ENCODE measurements around the gene RAET1L.
"Not testable (repeated sequence)": the region's sequence is repeated elsewhere in the genome, so short reads cannot be mapped to it uniquely, and the experiment has no call there.

The RAET1L gene

DNA sequence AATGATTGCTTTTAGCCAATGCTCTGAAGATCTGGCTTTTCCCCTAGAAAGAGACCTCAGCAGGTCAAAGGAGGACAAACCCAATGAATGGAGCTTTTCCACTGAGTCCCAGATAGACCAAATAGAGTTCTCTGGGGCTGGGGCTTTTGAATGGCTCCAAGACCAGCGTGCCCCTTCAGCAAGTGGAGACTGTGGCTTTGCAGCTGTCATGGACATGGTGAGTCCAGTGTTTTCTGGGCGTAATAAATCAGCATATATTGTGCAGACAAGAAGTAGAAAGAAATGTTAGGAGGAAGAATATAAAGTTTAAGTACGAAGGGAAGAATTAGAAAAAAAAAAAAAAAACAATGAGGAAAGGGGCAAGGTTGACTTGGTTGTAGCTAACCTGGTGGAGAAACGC lies 33.5 kb downstream of the RAET1L start:
- DNase-seq (ENCODE audit: low spot score), result no peak

DNA sequence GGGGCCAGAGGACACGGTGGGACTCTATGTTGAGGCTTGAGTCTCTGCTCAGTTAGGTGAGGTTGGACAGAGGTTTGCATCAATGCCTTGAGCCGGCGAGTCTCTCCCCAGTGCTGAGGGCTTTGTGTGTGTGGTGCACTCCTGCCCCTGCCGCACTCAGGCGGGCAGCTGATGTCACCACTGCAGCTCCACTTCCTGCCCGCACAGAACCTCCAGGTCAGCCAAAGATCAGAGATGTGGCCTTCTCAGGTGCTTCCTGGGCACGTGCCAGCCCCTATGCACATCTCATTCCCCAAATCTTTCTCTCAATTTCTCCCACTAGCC lies 33.9 kb downstream of the RAET1L start:
- DNase-seq (ENCODE audit: low spot score), result not testable (repeated sequence)

DNA sequence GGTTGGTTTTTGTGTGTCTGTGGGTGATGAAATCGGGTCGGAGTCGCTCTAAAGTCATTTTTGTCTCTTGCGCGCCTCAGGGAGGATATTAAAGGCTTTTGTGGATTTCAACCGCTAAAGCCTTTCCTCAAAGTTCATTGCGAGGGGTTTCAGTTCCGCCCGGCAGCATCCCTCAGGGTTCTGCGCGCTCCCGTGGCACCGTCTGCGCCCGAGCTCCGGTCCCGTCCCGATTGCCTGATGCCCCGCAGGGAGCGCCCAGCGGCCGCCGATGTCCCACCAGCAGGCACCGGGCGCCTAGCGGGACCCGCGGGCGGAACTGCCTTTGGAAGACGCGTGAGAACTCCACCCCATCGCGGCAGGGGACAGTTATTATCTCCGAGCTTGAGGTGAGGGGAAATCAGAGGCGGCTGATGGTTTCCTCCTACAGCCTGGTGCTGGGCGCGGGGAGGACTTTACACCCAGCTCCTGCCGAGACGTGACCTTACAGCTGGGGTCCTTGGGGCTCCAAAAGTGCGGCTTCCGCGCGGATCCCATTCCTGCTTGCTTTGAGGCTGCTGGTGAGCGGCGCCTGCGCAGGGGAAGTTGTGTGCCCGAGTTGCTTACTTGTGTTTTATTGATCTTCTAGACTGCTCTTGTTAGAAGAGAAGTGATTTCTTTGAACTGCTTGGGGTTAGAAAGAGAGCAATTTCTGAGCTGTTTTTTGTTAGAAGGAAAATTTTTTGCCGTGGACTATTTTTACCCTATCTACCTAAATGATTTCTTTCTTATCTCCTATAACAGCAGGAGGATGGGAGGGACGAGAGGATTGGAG lies 34.5 kb downstream of the RAET1L start:
- no peak for DNase-seq (ENCODE audit: low spot score)

DNA sequence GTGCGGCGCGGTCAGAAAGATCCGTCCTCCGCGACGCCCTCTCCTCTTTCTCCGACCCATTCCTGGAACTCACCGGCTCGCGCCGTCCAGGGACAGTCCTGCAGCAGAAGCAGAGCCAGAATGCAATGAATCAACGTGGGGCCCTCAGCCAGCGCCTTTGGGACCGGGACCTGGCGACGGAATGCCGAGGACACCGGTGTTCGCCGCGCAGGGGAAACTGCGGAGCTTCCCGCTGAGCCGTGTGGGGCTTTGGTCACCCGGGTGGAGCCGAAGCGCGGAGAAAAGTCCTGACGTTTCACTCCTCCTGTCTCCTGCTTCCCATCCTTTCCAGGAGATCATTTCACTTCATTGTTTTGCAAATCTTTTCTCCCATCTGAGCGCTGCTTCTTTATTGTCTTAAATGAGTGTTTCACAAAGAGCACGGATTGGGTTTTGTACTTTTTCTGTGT lies 35.1 kb downstream of the RAET1L start:
- no peak for DNase-seq (ENCODE audit: low spot score)

DNA sequence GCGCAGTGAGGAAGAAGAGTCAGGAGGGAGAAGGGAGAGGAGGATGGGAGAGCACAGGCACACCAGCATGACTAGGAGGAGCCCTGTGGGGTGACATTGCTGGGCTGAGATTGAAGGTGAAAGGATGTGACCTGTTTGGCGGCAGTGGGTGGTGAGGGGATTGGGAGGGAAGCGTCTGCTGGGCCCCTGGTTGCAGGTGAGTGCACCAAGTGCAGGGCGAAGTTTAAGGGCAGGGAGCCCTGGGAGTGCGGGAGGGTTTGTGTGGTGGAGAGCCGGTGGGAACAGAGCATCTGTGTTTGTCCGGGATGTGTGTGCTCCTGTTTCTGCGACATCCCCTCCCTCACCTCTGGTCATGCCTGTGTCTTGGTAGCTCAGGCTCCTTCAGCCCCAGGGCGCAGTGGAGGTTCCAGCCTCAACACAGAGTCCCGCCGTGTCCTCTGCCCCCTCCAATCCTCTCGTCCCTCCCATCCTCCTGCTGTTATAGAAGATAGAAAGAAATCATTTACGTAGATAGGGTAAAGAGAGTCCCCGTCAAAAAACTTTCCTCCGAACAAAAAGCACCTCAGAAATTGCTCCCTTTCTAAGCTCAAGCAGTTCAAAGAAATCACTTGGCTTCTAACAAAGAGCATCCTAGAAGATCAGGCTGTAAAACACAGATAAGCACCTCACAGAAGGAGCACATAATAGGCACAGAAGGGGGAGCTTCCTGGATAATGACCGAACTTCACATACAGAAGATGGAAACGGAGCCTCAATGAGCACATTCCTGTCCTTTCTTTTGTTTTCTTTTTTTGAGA lies 36.6 kb downstream of the RAET1L start:
- no peak for DNase-seq (ENCODE audit: low spot score)

DNA sequence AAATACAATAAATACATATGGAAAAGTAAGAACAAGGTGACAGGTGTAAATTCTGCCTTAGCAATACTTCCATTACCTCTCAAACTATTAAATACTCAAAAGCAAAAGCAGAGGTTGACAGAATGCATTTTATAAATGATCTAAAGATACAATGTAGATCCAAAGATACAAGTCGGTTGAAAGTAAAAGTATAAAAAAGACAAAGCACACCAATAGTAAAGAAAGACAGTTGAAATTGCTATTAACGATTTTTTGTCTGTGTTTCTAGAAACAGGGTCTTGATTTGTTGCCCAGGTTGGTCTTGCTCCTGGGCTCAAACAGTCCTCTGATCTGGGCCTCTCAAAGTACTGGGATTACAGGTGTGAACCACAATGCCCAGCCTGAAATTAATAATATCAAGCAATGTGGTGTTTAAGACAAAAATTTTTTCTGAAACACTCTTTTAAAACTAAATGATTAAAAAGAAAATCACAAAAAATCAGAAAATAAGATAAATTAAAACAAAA lies 37.7 kb downstream of the RAET1L start:
- DNase-seq (ENCODE audit: low spot score), result no peak

DNA sequence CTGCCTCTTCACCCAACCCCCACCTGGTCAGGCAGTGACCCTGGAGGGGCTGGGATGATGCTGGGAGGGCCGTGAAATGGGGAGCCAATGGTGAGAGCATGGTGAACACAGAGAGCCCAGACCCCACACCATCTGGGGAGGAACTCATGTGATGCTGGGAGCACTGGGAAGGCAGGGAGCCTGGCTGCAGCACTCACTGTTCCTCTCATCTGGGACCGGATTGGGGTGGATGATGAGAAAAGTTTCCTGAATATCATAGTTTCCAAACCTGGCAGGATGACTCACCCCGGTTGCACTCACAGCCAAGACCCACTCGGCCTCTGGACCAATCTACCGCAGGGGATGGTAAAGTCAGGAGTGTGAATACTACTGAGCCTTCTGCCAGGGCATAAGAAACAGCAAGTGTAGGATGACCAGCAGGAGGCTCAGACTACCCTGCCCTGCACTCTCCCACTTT lies 39.8 kb downstream of the RAET1L start:
- DNase-seq (ENCODE audit: low spot score), result no peak

DNA sequence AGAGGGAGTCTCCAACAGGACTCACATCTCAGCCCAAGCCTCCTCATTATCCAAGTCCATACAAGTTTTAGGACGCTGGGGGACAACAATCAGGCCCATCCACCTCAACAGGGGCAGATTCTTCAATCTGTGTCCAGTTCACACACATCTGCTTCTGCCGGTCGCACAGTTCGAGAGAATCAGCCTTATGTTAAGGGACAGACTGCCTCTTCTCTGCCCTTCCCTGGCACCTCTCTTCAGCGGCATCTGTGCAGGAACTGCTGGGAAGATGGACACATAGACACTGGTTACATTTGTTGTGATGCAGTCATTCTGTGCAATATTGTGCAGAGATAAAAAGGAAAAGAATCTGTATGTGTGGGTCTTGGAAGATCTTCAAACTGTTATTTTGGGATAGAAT lies 40.6 kb downstream of the RAET1L start:
- no peak for DNase-seq (ENCODE audit: low spot score)

DNA sequence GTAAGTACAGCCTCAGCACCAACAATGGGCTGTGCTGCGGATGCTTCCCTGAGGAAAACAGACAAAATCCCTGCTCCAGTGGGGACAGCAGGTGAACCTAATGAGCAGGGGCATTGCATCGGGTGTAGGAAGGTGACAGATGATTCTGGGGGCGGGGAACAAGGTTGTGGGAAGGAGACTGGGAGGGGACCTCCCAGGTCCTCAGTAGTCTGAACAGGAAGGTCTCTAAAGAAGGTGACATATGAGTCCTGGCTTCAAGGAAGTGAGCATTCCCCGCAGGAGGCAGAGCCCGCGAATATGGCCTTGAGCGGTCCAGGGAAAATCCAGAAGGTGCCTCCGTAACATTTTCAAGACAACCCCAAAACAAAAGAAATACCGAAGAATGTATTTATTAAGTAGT lies 42.2 kb downstream of the RAET1L start:
- no peak for DNase-seq (ENCODE audit: low spot score)

DNA sequence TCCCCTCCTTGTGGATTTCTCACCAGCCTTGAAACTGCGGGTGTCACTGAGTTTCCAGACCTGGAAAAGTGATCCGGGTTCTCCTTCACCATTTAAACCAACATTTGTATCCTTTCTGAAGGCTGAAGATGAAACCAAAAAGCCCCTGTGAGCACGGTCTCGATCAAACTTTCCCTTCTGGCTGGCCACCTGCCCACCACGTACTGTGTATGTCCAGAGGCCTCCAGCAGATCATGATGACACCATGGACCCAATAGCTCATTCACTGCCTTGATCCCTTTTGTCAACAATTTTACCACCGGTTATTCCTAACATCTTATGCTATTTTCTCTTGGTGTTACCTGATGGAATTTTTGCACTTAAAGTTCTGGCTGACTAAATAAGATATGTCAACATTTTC lies 46.0 kb downstream of the RAET1L start:
- no peak for DNase-seq (ENCODE audit: low spot score)

DNA sequence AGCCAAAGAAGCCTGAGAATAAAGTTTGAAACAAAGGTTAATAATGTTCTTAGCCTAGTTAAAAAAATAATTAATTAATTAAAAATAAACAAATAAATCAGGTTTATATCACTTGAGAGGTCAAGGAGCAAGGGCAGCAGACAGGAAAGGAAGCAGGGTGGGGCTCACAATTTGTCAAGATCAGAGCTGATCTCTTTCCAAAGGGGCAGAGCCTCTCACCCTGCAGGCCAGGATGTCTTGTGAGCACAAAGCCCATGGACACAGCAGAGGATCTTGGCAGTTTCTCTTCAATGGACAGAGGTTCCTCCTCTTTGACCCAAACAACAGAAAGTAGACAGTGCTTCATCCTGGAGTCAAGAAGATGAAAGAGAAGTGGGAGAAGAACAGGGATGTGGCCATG lies 46.7 kb downstream of the RAET1L start:
- DNase-seq (ENCODE audit: low spot score), result no peak

DNA sequence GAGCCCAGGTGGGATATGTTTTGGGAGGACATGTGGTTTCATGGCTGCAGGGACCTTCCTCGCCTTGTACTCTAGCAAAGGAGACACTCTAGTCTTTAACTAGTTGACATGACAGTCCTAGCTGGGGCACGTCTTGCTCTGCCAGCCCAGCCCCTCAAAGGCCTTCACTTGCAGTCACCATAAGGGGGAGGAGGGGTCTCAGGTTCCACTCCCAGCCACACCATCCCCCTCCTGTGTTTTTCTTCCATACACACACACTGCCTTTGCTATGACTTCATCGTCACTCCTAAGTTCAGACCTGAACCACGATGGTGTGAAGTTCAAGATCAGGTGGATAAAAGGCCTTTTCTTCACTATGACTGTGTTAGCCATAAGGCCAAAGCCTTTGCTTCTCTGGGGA lies 48.1 kb downstream of the RAET1L start:
- no peak for DNase-seq (ENCODE audit: low spot score)

DNA sequence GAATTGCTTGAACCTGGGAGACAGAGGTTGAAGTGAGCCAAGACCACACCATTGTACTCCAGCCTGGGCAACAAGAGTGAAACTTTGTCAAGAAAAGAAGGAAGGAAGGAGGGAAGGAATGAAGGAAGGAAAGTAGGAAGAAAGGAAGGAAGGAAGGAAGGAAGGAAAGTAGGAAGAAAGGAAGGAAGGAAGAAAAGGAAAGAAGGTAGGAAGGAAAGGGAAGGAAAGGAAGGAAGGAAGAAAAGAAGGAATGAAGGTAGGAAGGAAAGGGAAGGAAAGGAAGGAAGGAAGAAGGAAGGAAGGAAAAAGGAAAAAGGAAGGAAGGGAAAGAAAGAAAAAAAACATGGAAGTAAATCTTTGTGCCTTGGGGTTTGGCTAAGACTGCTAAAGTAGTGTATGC lies 49.9 kb downstream of the RAET1L start:
- no peak for DNase-seq (ENCODE audit: low spot score)

DNA sequence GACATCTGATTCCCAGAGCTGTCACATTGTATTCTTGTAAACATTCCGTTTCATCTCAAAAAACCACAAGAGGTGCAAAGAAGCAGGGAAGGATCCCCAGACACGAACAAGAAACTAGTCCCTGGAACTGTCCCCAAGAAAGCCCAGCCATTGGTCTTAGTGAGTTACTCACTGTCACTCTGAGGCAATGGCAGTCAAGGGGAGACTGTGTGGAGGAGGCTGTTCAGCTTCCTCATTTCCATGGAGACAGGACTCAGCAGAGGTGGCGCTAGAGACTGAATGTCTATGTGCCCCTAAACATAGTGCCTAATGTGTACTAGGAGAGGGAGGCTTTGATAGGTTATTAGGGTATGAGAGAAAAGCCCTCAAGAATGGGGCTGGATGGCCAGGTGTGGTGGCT lies 50.5 kb downstream of the RAET1L start:
- no peak for DNase-seq (ENCODE audit: low spot score)

DNA sequence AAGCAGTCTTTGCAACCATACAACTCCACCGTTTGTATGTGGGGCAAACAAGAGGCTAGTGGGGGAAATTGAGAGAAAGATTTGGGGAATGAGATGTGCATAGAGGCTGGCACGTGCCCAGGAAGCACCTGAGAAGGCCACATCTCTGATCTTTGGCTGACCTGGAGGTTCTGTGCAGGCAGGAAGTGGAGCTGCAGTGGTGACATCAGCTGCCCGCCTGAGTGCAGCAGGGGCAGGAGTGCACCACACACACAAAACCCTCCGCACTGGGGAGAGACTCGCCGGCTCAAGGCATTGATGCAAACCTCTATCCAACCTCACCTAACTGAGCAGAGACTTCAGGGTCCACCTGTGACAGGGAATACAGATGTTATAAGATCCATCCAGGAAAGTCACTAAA lies 50.9 kb downstream of the RAET1L start:
- not testable (repeated sequence) for DNase-seq (ENCODE audit: low spot score)

DNA sequence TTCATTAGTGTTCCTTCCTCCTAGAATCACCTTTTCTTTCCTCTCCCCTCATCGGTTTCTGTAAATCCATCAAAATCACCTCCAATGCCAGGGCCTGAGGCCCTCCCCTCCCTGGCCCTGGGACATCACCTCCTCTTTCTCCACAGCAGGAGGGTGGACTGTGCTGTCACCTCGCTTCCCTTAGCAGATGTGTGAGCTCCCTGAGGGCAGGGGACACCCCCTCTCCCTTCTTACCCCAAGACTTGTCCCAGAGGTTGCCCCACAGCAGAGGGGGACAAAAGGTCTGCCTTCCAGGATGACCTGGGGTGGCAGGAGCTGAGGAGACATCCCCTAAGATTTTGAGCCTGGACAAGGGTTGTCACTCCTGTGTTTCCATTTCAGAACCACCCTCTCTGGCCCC lies 55.7 kb downstream of the RAET1L start:
- DNase-seq (ENCODE audit: low spot score), result no peak

DNA sequence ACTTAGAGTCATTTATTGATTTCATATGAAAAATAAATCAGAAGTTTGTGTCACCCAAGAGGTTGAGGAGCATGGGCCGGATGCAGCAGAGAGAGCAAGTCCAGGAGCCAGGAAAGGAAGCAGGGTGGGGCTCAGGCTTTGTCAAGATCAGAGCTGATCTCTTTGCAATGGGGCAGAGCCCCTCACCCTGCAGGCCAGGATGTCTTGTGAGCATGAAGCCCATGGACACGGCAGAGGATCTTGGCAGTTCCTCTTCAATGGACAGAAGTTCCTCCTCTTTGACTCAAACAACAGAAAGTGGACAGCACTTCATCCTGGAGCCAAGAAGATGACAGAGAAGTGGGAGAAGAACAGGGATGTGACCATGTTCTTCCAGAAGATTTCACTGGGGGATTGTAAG lies 56.4 kb downstream of the RAET1L start:
- DNase-seq (ENCODE audit: low spot score), result not testable (repeated sequence)
